GM12878 (cell line): ENCODE data around the gene ARHGAP26. TPM values are rescaled to one million over a fixed set of nuclear protein-coding genes. Genes with fewer than 3 reads are reported as not detected.

Experiments used
- BMI1 ChIP-seq: fragments of 450-650 bp; IDR thresholded peaks from 2 replicates; pipeline ENCODE4 v1.6.1; 2016; ENCODE audit warnings: mild to moderate bottlenecking, moderate library complexity, borderline replicate concordance
- EP300 ChIP-seq, 2 experiments: fragments of 150-350 bp in 1 of 2; IDR thresholded peaks; 2 replicates each; pipeline ENCODE4 v1.6.1; 2011 to 2012; ENCODE audit warnings: low read depth in 2 of 2, low read length in 2 of 2, borderline replicate concordance in 1 of 2, improper control_type of control experiment in 1 of 2, inconsistent platforms in 1 of 2; ENCODE audit not compliant: control insufficient read depth in 1 of 2
- MLLT1 ChIP-seq: fragments of 450-650 bp; IDR thresholded peaks from 2 replicates; pipeline ENCODE4 v1.6.1; 2016; ENCODE audit warnings: mild to moderate bottlenecking
- MTA2 ChIP-seq: fragments of 450-650 bp; IDR thresholded peaks from 2 replicates; pipeline ENCODE4 v1.6.1; 2016; ENCODE audit warnings: low read depth, mild to moderate bottlenecking, moderate library complexity
- PKNOX1 ChIP-seq: fragments of 450-650 bp; IDR thresholded peaks from 2 replicates; pipeline ENCODE4 v1.6.1; 2016; ENCODE audit warnings: mild to moderate bottlenecking
- POLR2AphosphoS2 ChIP-seq: IDR thresholded peaks from 2 replicates; pipeline ENCODE4 v1.6.1; 2011; ENCODE audit warnings: low read depth, mild to moderate bottlenecking, low read length, improper control_type of control experiment, moderate library complexity
- POLR2AphosphoS5 ChIP-seq: IDR thresholded peaks from 2 replicates; pipeline ENCODE4 v1.6.1; 2011; ENCODE audit warnings: mild to moderate bottlenecking, low read length, inconsistent platforms
- PRDM15 ChIP-seq: fragments of 450-650 bp; formaldehyde crosslinking; IDR thresholded peaks from 2 replicates; pipeline ENCODE4 v1.4.0; 2020; ENCODE audit warnings: mild to moderate bottlenecking, moderate library complexity
- RAD21 ChIP-seq: IDR thresholded peaks from 2 replicates; pipeline ENCODE4 v1.6.1; 2011; ENCODE audit warnings: mild to moderate bottlenecking, low read depth, low read length, moderate library complexity; ENCODE audit not compliant: insufficient read depth
- SMAD5 ChIP-seq: IDR thresholded peaks from 2 replicates; pipeline ENCODE4 v1.6.1; 2016; ENCODE audit warnings: antibody characterized with exemption, low read depth
- WRNIP1 ChIP-seq: IDR thresholded peaks from 2 replicates; pipeline ENCODE4 v1.6.1; 2011; ENCODE audit warnings: low read depth, low read length, improper control_type of control experiment, borderline replicate concordance
- YY1 ChIP-seq: IDR thresholded peaks from 2 replicates; pipeline ENCODE4 v1.6.1; 2011; ENCODE audit warnings: low read depth, mild to moderate bottlenecking, low read length
- ZBTB4 ChIP-seq: fragments of 450-650 bp; formaldehyde crosslinking; IDR thresholded peaks from 2 replicates; pipeline ENCODE4 v1.4.0; 2022; ENCODE audit warnings: mild to moderate bottlenecking, moderate library complexity
- ZBTB40 ChIP-seq: fragments of 450-650 bp; IDR thresholded peaks from 2 replicates; pipeline ENCODE4 v1.6.1; 2016; ENCODE audit warnings: mild to moderate bottlenecking, moderate library complexity, borderline replicate concordance
- ZNF207 ChIP-seq: fragments of 450-650 bp; IDR thresholded peaks from 2 replicates; pipeline ENCODE4 v1.6.1; 2014; ENCODE audit warnings: antibody characterized with exemption, mild to moderate bottlenecking, borderline replicate concordance
- polyA plus RNA-seq, 11 experiments: library from polyadenylated mRNA; depleted of rRNA in 4 of 11; unstranded in 6 of 11; stranded (reverse) in 5 of 11; fragments of >200 nt; fragmentation: Nextera tagmentation in 4 of 11; fragmentation: Illumina TruSeq in 1 of 11; extraction: Ambion mirVana in 4 of 11; extraction: Trizol in 1 of 11; gene quantifications; 1 replicate in 1 of 11; 2 replicates in 10 of 11; pipeline versions ENCODE4 v1.2.1 to v1.2.3, GENCODE V29; 2011 to 2016; ENCODE audit warnings: inconsistent platforms in 2 of 11, missing spikeins in 2 of 11, low read depth in 1 of 11
- total RNA-seq, 4 experiments: library from RNA; depleted of rRNA in 3 of 4; stranded (reverse); fragments of >200 nt in 3 of 4; fragmentation: Illumina TruSeq in 1 of 4; extraction: Trizol in 1 of 4; gene quantifications; 2 replicates each; pipeline versions ENCODE4 v1.2.1 to v1.2.3, GENCODE V29; 2013 to 2021

Gene ARHGAP26
- total and polyA plus RNA-seq, 10 of the 15 experiments (the other 5 are each of a cell fraction or from before 2014, with no cell fraction given) = 9.4 to 41.5 (median 19.3) TPM

- TF ChIP-seq ZBTB40 (peak; percentile 36; the same call in 1 of the 2 replicates), POLR2AphosphoS5 (peak; percentile 58), SMAD5 (peak; percentile 5; the same call in 1 of the 2 replicates), POLR2AphosphoS2 (no peak), PRDM15 (no peak), PKNOX1 (peak; percentile 5; the same call in 1 of the 2 replicates), EP300 (IDR thresholded peaks at IDR 0.05; ENCODE audit: borderline replicate concordance in 1 of 2, control insufficient read depth in 1 of 2, low read depth in 2 of 2, low read length in 2 of 2) (peak in 1 of 2 experiments; percentile 15; a peak in 1 of 4 replicates), WRNIP1 (no peak), ZBTB4 (CRISPR knock-in tag) (no peak), YY1 (peak; percentile 46; the same call in 1 of the 2 replicates), BMI1 (peak; percentile 9; the same call in 1 of the 2 replicates), MTA2 (no peak), RAD21 (no peak), ZNF207 (no peak), MLLT1 (peak; percentile 98)
These were observed 436.9 kb downstream of the ARHGAP26 start (continued) for GRCh38 chr5:143207058-143207457.
